GM12892 (cell line): ENCODE results near the gene GTF3C5.
A peak's percentile ranks its signal among the peaks of the same experiment; 100 is the strongest.
"Not testable (repeated sequence)": the region's sequence is repeated elsewhere in the genome, so short reads cannot be mapped to it uniquely, and the experiment has no call there.

Experiments
- DNase-seq: peaks from one replicate; pipeline ENCODE4 v3.0.0; 2011; ENCODE audit not compliant: insufficient read length
- FAIRE-seq: peaks from 2 replicates; lab custom pipeline; 2011; peaks lifted over from hg19 to GRCh38; lab: Jason Lieb, UNC
- POLR2A ChIP-seq: IDR thresholded peaks from 2 replicates; pipeline ENCODE4 v1.6.1; 2011; ENCODE audit warnings: low read depth, low read length, control low read depth
- POLR2AphosphoS5 ChIP-seq: IDR thresholded peaks from 2 replicates; pipeline ENCODE4 v1.6.1; 2011; ENCODE audit warnings: low read depth, low read length, control low read depth
- TAF1 ChIP-seq: IDR thresholded peaks from 2 replicates; pipeline ENCODE4 v1.6.1; 2011; ENCODE audit warnings: low read depth, mild to moderate bottlenecking, control low read depth, low read length, borderline replicate concordance

Gene GTF3C5

GRCh38 chr9:133071484-133072150, 40.8 kb downstream of the GTF3C5 start:
- no peak for TF ChIP-seq POLR2AphosphoS5
- TF ChIP-seq POLR2A, result no peak
- TF ChIP-seq TAF1, result no peak
- DNase-seq, result no peak
- no peak for FAIRE-seq

- not testable (repeated sequence) for DNase-seq, FAIRE-seq
Observed at GRCh38 chr9:133072210-133072609, 41.4 kb downstream of the GTF3C5 start.

GRCh38 chr9:133073086-133074014, 42.6 kb downstream of the GTF3C5 start:
- TF ChIP-seq TAF1 (no peak), POLR2AphosphoS5 (no peak), POLR2A (no peak)
- FAIRE-seq (no peak), DNase-seq (no peak)

GRCh38 chr9:133074111-133074651, 43.4 kb downstream of the GTF3C5 start:
- TF ChIP-seq POLR2A (no peak), TAF1 (no peak), POLR2AphosphoS5 (no peak)
- FAIRE-seq (no peak), DNase-seq (no peak)

- TF ChIP-seq POLR2A (no peak), TAF1 (no peak), POLR2AphosphoS5 (no peak)
- FAIRE-seq (no peak), DNase-seq (no peak)
Observed at GRCh38 chr9:133075925-133076630, 45.3 kb downstream of the GTF3C5 start.

GRCh38 chr9:133076691-133077090, 45.9 kb downstream of the GTF3C5 start:
- FAIRE-seq, result no peak
- TF ChIP-seq POLR2AphosphoS5 (no peak), TAF1 (no peak), POLR2A (no peak)

GRCh38 chr9:133078486-133078885, 47.7 kb downstream of the GTF3C5 start:
- FAIRE-seq, result no peak
- DNase-seq, result no peak
- TF ChIP-seq POLR2A (no peak), POLR2AphosphoS5 (no peak), TAF1 (no peak)

More at GRCh38 chr9:133076691-133077090, 45.9 kb downstream of the GTF3C5 start:
- DNase-seq, result no peak

GRCh38 chr9:133080161-133080560, 49.4 kb downstream of the GTF3C5 start:
- DNase-seq (no peak), FAIRE-seq (no peak)
- TF ChIP-seq POLR2AphosphoS5 (no peak), TAF1 (no peak), POLR2A (no peak)

- FAIRE-seq, result peak; percentile 69
- not testable (repeated sequence) for DNase-seq
Observed at GRCh38 chr9:133080786-133081779, 50.3 kb downstream of the GTF3C5 start.

- not testable (repeated sequence) for DNase-seq, FAIRE-seq
Observed at GRCh38 chr9:133081957-133082644, 51.3 kb downstream of the GTF3C5 start.

GRCh38 chr9:133083688-133084087, 52.9 kb downstream of the GTF3C5 start:
- not testable (repeated sequence) for FAIRE-seq, DNase-seq

GRCh38 chr9:133086212-133086860, 55.5 kb downstream of the GTF3C5 start:
- not testable (repeated sequence) for FAIRE-seq, DNase-seq
